SJSA1 (cell line): ENCODE data around the gene ARHGEF38. TPM values are rescaled to one million over a fixed set of nuclear protein-coding genes. Genes with fewer than 3 reads are reported as not detected.

Experiments
- total RNA-seq: library from RNA; depleted of rRNA; stranded (reverse); fragments of >200 nt; shearing (Covaris generic); gene quantifications from 2 replicates; pipeline ENCODE4 v1.2.3, GENCODE V29; 2014; rRNA removed

The ARHGEF38 gene
- total RNA-seq, 1 experiment from 2014 or later, result not detected

Other genes starting within 250 kb of the ARHGEF38 start
- 104 and 151 TPM in 2 replicates for gene PPA2, start 78.6 kb upstream of the ARHGEF38 start, total RNA-seq
- 20.5 and 24.2 TPM in 2 replicates for gene INTS12, start 156.1 kb downstream of the ARHGEF38 start, total RNA-seq
- gene GSTCD, start 156.2 kb downstream of the ARHGEF38 start, total RNA-seq, result 21.5 and 25.7 TPM in 2 replicates